ENCODE data around the gene ZNF524. TPM values are rescaled to one million over a fixed set of nuclear protein-coding genes. Genes with fewer than 3 reads are reported as not detected.

ZNF524 gene
- total RNA-seq, 1 experiment from 2014 or later, result 5.5 TPM

DNA sequence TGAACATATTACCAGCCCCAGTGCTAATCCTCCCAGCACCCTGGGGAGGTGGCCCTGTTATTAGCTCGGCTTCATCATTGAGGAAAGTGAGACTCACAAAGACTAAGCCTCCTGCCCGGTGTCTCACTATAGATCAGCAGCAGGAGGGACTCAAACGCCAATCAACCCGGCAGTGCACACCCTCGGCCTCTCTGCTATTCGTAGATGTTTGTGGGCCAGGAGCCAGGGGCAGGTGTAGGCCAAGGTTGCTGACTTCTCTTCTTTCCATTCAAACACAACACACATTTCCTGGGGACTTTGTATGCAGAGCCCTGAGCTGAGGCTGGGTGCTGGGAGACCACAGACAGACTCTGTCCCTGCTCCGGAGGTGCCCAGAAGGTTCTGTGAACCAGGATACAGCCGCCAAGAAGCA lies 45.3 kb upstream of the ZNF524 start:
- Mint-ChIP-seq H3K27ac (no peak overlapping the region), H3K36me3 (no peaks in the 10 kb centered on the region), H3K27me3 (ENCODE audit: low read depth) (peaks cover 9% of the 10 kb centered on the region), H3K9me3 (no peaks in the 10 kb centered on the region), H3K4me3 (no peak overlapping the region), H3K4me1 (peaks cover 29% of the 10 kb centered on the region)
- DNase-seq (ENCODE audit: low spot score) (no peak), ATAC-seq (no peak)
- TF ChIP-seq ZNF317 (CRISPR knock-in tag; IDR thresholded peaks at IDR 0.05; ENCODE audit: borderline replicate concordance, low read depth), result peak; percentile 74
- TF ChIP-seq CBFB (CRISPR knock-in tag; IDR thresholded peaks at IDR 0.05; ENCODE audit: low read depth), result no peak
- TF ChIP-seq, protein P1, sequence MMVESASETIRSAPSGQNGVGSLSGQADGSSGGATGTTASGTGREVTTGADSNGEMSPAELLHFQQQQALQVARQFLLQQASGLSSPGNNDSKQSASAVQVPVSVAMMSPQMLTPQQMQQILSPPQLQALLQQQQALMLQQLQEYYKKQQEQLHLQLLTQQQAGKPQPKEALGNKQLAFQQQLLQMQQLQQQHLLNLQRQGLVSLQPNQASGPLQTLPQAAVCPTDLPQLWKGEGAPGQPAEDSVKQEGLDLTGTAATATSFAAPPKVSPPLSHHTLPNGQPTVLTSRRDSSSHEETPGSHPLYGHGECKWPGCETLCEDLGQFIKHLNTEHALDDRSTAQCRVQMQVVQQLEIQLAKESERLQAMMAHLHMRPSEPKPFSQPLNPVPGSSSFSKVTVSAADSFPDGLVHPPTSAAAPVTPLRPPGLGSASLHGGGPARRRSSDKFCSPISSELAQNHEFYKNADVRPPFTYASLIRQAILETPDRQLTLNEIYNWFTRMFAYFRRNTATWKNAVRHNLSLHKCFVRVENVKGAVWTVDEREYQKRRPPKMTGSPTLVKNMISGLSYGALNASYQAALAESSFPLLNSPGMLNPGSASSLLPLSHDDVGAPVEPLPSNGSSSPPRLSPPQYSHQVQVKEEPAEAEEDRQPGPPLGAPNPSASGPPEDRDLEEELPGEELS (CRISPR knock-in tag; IDR thresholded peaks at IDR 0.05), result no peak
- no peak for TF ChIP-seq FOXP1 (CRISPR knock-in tag; IDR thresholded peaks at IDR 0.05; ENCODE audit: borderline replicate concordance)
- no peak for TF ChIP-seq FOXJ3 (CRISPR knock-in tag; IDR thresholded peaks at IDR 0.05; ENCODE audit: borderline replicate concordance)
- TF ChIP-seq, protein P2, sequence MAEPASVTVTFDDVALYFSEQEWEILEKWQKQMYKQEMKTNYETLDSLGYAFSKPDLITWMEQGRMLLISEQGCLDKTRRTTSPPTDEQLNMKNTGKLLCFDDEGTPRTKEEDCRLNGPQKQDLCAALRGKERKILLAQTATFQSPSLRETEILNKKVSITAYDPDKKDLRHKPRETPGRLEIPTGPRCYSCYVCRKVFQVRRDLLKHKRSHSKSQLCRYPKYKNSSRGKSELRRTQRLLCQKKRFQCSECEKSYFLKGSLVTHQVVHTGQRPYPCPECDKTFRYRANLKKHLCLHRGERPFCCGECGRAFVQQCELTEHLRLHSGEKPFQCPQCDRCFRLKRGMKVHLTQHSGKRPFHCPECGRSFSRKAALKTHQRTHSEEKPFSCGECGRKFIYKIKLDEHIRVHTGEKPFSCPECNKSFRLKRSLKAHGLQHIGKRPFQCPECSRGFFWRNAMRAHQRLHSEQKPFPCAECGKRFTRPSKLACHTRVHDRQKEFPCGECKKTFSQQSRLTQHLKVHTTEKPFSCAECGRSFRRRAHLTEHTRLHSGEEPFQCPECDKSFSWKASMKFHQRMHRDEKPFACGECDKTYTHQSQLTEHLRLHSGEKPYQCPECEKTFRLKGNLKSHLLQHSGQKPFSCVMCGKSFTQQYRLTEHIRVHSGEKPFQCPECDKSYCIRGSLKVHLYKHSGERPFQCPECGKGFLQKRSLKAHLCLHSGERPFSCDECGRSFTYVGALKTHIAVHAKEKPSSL (CRISPR knock-in tag; conservative IDR thresholded peaks at IDR 0.05), result no peak
- TF ChIP-seq, protein P3, sequence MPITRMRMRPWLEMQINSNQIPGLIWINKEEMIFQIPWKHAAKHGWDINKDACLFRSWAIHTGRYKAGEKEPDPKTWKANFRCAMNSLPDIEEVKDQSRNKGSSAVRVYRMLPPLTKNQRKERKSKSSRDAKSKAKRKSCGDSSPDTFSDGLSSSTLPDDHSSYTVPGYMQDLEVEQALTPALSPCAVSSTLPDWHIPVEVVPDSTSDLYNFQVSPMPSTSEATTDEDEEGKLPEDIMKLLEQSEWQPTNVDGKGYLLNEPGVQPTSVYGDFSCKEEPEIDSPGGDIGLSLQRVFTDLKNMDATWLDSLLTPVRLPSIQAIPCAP (CRISPR knock-in tag; IDR thresholded peaks at IDR 0.05), result no peak
- CTCF ChIA-PET, result interaction anchor here (0.8 kb wide), 1 partner anchor 98 kb away, joined by 3 read pairs; no protein-coding TSS in a partner anchor
- POLR2A ChIA-PET, result interaction anchor here (0.6 to 0.8 kb wide), 2 partner anchors 19 to 78 kb away, joined by 3 to 8 read pairs; no protein-coding TSS in a partner anchor

DNA sequence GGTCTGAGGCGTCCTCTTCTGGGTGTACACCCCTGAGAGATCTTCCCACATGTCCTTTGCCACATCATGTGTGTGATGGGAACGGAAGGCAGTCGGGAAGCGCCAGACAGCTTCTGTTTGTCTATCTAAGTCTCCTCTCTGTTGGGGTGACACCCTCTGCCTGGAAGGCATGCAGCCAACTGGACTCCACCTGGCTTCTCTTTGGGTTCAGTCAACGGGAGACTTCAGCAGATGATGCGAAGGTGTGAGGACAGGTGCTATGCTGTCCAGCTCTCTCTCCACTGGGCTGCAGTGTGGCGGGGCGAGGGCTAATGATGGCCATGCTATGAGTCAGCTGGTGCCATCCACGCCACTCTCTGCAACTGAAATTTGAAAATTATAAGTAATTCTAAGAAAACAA lies 40.4 kb upstream of the ZNF524 start:
- POLR2A ChIA-PET, result no interaction called here
- TF ChIP-seq, protein P4, sequence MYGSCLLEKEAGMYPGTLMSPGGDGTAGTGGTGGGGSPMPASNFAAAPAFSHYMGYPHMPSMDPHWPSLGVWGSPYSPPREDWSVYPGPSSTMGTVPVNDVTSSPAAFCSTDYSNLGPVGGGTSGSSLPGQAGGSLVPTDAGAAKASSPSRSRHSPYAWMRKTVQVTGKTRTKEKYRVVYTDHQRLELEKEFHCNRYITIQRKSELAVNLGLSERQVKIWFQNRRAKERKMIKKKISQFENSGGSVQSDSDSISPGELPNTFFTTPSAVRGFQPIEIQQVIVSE (CRISPR knock-in tag; IDR thresholded peaks at IDR 0.05; ENCODE audit: borderline replicate concordance), result no peak
- TF ChIP-seq CREM (CRISPR knock-in tag; IDR thresholded peaks at IDR 0.05), result no peak
- TF ChIP-seq, protein P5, sequence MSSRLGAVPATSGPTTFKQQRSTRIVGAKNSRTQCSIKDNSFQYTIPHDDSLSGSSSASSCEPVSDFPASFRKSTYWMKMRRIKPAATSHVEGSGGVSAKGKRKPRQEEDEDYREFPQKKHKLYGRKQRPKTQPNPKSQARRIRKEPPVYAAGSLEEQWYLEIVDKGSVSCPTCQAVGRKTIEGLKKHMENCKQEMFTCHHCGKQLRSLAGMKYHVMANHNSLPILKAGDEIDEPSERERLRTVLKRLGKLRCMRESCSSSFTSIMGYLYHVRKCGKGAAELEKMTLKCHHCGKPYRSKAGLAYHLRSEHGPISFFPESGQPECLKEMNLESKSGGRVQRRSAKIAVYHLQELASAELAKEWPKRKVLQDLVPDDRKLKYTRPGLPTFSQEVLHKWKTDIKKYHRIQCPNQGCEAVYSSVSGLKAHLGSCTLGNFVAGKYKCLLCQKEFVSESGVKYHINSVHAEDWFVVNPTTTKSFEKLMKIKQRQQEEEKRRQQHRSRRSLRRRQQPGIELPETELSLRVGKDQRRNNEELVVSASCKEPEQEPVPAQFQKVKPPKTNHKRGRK (CRISPR knock-in tag; IDR thresholded peaks at IDR 0.05; ENCODE audit: borderline replicate concordance), result no peak
- no peak for TF ChIP-seq ZNF263 (CRISPR knock-in tag; IDR thresholded peaks at IDR 0.05; ENCODE audit: low read depth)
- TF ChIP-seq, protein P6, sequence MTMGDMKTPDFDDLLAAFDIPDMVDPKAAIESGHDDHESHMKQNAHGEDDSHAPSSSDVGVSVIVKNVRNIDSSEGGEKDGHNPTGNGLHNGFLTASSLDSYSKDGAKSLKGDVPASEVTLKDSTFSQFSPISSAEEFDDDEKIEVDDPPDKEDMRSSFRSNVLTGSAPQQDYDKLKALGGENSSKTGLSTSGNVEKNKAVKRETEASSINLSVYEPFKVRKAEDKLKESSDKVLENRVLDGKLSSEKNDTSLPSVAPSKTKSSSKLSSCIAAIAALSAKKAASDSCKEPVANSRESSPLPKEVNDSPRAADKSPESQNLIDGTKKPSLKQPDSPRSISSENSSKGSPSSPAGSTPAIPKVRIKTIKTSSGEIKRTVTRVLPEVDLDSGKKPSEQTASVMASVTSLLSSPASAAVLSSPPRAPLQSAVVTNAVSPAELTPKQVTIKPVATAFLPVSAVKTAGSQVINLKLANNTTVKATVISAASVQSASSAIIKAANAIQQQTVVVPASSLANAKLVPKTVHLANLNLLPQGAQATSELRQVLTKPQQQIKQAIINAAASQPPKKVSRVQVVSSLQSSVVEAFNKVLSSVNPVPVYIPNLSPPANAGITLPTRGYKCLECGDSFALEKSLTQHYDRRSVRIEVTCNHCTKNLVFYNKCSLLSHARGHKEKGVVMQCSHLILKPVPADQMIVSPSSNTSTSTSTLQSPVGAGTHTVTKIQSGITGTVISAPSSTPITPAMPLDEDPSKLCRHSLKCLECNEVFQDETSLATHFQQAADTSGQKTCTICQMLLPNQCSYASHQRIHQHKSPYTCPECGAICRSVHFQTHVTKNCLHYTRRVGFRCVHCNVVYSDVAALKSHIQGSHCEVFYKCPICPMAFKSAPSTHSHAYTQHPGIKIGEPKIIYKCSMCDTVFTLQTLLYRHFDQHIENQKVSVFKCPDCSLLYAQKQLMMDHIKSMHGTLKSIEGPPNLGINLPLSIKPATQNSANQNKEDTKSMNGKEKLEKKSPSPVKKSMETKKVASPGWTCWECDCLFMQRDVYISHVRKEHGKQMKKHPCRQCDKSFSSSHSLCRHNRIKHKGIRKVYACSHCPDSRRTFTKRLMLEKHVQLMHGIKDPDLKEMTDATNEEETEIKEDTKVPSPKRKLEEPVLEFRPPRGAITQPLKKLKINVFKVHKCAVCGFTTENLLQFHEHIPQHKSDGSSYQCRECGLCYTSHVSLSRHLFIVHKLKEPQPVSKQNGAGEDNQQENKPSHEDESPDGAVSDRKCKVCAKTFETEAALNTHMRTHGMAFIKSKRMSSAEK (CRISPR knock-in tag; IDR thresholded peaks at IDR 0.05; ENCODE audit: borderline replicate concordance), result no peak
- TF ChIP-seq RORB (CRISPR knock-in tag; IDR thresholded peaks at IDR 0.05), result no peak
- TF ChIP-seq ZNF317 (CRISPR knock-in tag; IDR thresholded peaks at IDR 0.05; ENCODE audit: borderline replicate concordance, low read depth), result no peak
- TF ChIP-seq, protein P7, sequence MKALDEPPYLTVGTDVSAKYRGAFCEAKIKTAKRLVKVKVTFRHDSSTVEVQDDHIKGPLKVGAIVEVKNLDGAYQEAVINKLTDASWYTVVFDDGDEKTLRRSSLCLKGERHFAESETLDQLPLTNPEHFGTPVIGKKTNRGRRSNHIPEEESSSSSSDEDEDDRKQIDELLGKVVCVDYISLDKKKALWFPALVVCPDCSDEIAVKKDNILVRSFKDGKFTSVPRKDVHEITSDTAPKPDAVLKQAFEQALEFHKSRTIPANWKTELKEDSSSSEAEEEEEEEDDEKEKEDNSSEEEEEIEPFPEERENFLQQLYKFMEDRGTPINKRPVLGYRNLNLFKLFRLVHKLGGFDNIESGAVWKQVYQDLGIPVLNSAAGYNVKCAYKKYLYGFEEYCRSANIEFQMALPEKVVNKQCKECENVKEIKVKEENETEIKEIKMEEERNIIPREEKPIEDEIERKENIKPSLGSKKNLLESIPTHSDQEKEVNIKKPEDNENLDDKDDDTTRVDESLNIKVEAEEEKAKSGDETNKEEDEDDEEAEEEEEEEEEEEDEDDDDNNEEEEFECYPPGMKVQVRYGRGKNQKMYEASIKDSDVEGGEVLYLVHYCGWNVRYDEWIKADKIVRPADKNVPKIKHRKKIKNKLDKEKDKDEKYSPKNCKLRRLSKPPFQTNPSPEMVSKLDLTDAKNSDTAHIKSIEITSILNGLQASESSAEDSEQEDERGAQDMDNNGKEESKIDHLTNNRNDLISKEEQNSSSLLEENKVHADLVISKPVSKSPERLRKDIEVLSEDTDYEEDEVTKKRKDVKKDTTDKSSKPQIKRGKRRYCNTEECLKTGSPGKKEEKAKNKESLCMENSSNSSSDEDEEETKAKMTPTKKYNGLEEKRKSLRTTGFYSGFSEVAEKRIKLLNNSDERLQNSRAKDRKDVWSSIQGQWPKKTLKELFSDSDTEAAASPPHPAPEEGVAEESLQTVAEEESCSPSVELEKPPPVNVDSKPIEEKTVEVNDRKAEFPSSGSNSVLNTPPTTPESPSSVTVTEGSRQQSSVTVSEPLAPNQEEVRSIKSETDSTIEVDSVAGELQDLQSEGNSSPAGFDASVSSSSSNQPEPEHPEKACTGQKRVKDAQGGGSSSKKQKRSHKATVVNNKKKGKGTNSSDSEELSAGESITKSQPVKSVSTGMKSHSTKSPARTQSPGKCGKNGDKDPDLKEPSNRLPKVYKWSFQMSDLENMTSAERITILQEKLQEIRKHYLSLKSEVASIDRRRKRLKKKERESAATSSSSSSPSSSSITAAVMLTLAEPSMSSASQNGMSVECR (CRISPR knock-in tag; IDR thresholded peaks at IDR 0.05; ENCODE audit: borderline replicate concordance), result no peak
- no peak for TF ChIP-seq TEAD4 (CRISPR knock-in tag; IDR thresholded peaks at IDR 0.05)
- TF ChIP-seq, protein P8, sequence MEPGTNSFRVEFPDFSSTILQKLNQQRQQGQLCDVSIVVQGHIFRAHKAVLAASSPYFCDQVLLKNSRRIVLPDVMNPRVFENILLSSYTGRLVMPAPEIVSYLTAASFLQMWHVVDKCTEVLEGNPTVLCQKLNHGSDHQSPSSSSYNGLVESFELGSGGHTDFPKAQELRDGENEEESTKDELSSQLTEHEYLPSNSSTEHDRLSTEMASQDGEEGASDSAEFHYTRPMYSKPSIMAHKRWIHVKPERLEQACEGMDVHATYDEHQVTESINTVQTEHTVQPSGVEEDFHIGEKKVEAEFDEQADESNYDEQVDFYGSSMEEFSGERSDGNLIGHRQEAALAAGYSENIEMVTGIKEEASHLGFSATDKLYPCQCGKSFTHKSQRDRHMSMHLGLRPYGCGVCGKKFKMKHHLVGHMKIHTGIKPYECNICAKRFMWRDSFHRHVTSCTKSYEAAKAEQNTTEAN (CRISPR knock-in tag; IDR thresholded peaks at IDR 0.05), result no peak

More for the DNA sequence above, 40.4 kb upstream of the ZNF524 start:
- DNase-seq (ENCODE audit: low spot score) (no peak), ATAC-seq (no peak)
- Mint-ChIP-seq H3K4me1 (peaks cover 4% of the 10 kb centered on the region), H3K27ac (no peak overlapping the region), H3K36me3 (no peaks in the 10 kb centered on the region), H3K9me3 (peaks cover 5% of the 10 kb centered on the region; the same call in 1 of the 2 replicates), H3K27me3 (ENCODE audit: low read depth) (peaks cover 12% of the 10 kb centered on the region), H3K4me3 (no peak overlapping the region)
- CTCF ChIA-PET, result no interaction called here

All from WTC11 (cell line).